GM21515 (cell line): ENCODE measurements around the gene WDR27.
A peak's percentile ranks its signal among the peaks of the same experiment; 100 is the strongest.
"Not testable (repeated sequence)": the region's sequence is repeated elsewhere in the genome, so short reads cannot be mapped to it uniquely, and the experiment has no call there.

Experiments used
- ATAC-seq: cut with Tn5 transposase; IDR thresholded peaks from one replicate; pipeline ENCODE4 v1.9.1; 2021; ENCODE audit not compliant: unreplicated experiment

WDR27 gene

DNA sequence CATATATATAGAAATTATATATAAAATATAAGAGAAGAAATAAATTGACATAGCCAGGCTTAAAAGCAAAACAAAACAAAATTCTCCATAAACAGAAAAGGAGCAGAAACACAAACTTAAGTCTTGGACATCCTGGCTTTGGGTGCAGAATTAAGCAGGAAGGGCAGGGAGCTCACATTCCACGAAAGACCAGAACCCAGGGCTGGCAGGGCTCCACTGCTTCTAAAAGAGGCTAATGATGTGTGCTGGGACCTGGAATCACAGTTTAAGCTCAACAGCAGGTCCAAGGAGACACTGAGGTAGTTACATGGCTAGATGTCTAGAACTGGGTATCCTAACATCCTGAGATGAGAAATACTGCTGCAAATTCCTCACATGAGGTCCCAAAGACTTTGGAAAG lies 210.3 kb downstream of the WDR27 start:
- no peak for ATAC-seq

DNA sequence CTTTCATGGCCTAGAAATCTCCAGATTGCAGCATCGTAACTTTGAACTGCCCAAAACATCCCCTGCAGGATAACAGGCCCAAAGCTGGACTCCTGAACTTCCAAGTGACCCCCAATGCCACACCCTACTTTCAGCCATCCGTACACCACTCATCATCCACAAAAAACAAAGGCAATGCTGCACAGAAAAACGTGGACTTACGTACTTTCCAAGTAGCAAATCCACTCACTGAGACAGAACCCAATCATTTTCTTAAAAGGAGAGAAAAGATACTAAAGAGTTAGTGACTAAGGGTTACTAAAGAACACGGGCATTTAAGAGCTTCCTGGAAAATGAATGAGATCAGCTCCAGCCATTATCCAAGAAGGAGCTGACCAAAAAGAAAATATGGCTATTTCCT lies 211.0 kb downstream of the WDR27 start:
- ATAC-seq, result no peak

DNA sequence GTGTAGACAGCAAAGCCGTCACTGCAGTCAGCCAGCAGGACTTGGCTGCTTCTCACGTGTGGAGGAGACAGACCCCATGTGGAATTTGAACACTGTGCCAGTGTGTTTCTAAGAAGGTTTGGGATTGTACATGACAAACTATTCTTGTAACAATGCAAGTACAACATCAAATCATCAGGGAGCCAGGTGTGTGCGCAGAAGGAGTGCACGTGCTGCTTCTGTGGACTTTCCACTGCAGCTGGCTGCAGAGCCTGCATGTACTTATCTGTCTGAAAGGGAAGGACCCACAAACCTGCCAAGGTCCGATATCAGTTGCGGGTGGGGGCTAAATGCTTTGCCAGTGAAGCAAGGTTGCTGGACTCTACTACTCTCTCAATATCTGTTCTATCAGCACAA lies 211.6 kb downstream of the WDR27 start:
- no peak for ATAC-seq

DNA sequence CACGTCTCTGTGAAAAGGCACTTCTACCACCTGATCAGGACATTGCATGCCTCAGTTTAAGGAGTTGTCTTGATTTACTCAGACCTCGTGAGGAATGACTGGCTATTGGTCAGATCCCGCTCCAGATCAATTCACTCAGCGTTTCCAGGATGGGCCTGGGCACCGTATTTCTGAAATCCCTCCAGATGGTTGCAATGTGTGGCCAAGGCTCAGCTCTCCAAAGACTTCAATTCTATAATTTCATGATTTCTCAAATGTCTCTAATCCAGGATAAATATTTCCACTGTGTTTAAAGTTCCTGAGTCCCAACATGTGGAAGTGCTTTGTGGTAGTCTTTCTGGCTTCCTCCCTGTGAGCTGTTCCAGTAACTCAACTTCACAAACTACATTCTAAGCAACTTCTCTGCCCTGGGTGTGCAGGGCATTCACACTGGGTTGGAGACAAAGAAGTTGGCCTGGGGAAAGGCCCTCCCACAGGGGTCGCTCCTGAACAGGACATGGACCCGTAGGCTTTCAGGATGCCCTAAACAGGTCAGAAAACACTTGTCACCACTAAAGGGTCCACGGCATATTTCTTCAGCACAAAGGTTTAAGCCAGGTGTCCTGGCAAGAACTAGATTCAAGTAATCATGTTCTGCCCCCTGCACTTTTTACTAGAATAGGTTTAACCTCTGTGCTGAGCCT lies 212.1 kb downstream of the WDR27 start:
- ATAC-seq, result no peak

DNA sequence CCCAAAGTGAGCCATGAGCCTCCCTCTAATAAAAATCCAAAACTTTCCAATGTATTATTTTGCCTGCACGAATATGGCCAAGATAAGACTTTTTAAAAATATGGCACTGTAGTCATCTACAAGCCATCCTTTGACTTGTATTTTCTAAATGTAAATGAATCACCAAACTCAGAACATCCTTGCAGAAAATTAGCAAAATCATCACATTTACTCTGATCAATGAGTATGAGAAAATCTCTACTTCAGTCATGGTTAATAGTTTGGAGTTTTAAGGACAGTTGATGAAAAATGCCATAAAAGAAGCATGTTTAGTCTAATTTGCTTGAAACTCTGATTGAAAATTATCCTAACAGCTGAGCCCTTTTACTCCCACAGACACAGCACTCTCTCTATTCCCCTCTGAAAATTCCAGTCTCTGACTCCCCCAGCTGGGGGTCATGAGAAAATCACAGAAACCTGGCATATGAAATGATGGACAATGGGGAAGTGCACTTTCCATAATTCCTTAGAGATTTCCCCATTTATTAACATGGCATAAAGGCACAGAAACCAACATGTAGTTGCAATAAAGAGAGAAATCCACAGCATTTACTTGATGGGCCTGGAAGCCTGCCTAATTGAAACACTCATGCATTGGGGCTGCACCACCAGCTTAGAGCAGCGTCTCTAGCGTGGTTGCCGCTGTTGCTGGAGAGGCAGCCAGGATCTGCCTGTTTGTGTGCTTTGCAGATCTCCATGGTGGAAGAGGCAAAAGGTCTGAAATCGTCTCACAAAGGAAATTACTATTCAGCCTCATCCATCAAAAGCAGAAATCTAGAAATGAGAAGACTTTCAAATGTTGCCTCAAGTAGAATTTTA lies 214.0 kb downstream of the WDR27 start:
- ATAC-seq, result no peak

DNA sequence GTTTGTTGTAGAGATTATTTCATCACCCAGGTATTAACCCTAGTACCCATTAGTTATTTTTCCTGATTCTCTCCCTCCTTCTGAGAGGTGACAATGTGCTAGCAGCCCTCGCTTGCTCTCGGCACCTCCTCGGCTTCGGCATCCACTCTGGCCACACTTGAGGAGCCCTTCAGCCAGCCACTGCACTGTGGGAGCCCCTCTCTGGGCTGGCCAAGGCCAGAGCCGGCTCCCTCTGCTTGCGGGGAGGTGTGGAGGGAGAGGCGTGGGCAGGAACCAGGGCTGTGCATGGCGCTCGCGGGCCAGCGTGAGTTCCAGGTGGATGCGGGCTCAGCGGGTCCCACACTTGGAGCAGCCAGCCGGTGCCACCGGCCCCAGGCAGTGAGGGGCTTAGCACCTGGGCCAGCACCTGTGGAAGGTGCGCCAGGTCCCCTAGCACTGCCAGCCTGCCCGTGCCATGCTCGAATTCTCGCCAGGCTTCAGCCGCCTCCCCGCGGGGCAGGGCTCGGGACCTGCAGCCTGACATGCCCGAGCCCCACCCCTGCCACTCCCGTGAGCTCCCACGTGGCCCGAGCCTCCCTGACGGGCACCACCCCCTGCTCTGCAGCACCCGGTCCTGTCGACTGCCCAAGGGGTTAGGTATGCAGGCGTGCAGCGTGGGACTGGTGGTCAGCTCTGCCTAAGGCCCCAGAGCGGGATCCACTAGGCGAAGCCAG lies 221.9 kb downstream of the WDR27 start:
- ATAC-seq, result no peak

DNA sequence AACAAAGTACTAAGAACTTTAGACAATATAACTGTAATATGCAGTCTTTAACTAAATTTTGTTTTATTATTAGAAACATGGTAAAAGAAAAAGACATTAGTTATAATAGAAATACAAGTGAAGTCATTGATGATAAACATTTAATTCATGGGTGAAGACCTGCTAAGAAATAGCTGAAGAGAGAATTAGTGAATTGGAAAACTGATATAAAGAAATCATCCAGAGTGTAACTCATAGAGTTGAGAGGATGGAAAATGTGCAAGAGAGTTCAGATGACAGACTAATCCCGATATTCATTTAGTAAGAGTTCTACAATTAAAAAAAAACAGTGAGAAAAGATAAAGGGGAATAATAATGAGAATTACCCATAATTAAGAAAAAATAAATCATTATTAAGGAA lies 227.5 kb downstream of the WDR27 start:
- ATAC-seq, result no peak

DNA sequence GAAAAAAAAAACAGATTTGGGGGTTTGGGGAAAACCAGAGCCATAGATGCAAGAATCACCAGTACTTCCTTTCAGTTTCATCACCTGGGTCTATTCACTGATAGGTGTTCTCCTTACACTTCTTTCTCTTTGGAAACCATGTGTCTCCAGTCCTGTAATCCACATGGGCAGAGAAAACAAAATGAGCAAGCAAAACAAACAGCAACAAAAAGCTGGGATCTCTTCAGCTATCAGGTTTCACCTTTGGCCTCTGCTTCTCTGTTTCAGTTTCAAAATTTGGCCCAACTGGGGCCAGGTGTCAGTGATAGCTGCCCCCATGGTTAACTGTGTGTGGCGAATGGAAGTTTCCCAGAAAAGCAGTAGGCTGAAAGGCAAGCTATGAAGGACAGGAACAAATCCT lies 228.2 kb downstream of the WDR27 start:
- ATAC-seq, result peak; percentile 74

DNA sequence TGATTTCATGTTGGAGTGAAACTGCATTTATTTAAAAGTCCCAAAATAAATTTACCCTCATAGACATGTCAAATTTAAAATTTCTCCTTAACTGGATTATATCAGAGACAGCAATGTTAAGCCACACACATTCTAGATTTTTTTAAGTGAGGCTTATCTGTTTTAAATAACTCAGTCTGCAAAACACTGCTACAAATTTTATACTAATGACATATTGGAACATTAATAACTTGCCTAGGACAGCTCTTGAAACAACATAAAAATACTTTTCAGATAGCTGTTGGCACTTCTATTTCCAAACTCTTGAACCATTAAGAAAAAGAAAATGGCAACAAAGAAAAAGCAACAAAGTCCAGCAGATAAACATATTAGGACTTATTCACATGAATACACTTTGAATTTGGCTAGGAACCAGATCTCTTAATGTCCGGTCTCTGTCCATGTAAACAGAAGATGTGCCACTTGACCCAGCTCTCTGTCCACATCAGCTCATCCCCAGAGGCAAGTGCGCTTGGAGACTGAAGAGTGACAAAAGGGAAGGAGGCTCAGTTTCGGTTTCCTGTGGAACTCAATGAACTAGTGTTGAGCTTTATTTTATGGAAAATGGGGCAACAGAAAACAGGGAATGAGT lies 228.9 kb downstream of the WDR27 start:
- no peak for ATAC-seq

DNA sequence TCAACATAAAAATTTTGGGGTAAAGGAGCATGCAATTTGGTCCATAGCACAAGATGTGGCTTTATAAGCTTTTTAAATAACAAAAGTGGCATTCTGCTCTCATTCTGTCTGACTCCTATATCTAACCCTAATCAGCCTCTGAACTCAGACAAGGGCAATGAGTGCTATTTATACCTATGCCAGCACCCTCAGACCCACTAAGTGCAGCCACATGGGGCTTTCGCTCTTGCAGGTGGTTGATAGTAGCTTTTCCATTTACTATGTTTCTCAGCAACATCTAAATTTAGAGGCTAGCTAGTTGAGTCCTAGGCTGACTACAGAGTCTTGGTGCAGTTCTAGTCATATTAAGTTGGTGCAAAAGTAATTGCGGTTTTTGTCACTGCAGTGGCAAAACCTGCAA lies 231.0 kb downstream of the WDR27 start:
- ATAC-seq, result no peak

DNA sequence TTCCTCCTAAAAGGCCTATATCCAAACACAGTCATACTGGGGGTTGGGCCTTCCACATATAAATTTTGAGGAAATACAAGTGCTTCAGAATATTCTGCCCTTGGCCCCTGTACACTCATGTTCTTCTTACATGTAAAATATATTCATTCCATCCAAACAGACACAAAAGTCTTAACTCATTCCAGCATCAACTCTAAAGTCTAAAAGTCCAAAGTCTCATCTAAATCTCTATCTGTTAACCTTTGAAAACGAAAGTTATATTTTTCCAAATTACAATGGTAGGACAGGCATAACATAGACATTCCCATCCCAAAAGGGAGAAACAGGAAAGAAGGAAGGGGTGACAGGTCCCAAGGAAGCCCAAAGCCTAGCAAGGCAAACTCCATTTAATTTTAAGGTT lies 232.8 kb downstream of the WDR27 start:
- ATAC-seq, result no peak

DNA sequence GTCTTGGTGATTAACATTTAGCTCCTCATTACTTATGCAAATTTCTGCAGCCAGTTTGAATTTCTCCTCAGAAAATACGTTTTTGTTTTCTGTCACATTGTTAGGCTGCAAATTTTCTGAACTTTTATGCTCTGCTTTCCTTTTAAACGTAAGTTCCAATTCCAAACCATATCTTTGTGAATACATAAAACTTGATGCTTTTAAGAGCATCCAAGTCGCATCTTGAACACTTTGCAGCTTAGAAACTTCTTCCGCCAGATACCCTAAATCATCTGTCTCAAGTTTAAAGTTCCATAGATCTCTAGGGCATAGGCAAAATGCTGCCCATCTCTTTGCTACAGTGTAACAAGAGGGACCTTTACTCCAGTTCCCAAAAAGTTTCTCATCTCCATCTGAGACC lies 234.1 kb downstream of the WDR27 start:
- ATAC-seq, result not testable (repeated sequence)

DNA sequence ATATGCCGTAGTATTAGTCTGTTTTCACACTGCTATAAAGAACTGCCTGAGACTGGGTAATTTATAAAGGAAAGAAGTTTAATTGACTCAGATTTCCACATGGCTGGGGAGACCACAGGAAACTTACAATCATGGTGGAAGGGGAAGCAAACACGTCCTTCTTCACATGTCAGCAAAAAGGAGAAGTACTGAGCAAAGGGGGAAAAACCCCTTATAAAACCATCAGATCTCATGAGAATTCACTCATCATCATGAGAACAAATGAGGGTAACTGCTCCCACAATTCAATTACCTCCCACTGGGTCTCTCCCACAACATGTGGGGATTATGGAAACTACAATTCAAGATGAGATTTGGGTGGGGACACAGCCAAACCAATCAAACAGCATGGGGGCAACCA lies 235.6 kb downstream of the WDR27 start:
- ATAC-seq, result not testable (repeated sequence)

DNA sequence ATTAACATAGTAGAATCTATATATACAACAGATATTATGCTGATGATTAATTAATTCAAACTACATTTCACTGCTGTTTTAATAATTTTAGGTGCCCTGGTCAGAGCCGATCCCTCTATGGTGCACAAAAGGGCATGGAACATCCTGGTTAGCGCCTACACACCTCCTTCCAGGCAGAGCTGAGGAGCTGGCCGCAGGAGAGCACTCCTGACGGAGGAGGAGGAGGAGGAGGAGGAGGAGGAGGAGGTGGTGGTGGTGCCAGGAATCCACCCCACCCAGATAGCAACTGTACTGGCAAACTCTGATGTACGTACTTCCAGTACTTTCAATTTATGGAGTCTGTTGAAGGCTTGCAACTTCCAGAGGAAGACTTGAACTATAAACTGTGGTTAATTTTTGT lies 244.1 kb downstream of the WDR27 start:
- no peak for ATAC-seq

DNA sequence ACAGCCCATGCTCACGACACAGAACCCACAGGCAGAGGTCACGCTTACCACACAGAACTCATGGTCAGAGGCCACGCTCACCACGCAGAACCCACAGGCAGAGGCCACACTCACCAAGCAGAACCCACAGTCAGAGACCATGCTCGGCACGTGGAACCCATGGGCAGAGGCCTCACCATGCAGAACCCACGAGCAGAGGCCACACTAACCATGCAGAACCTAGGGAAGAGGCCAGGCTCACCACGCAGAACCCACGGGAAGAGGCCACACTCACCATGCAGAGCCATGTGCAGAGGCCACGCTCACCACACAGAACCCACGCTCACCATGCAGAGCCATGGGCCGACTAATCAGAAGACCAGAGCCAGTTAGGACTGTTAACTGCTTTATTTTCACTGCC lies 245.0 kb downstream of the WDR27 start:
- ATAC-seq, result no peak

DNA sequence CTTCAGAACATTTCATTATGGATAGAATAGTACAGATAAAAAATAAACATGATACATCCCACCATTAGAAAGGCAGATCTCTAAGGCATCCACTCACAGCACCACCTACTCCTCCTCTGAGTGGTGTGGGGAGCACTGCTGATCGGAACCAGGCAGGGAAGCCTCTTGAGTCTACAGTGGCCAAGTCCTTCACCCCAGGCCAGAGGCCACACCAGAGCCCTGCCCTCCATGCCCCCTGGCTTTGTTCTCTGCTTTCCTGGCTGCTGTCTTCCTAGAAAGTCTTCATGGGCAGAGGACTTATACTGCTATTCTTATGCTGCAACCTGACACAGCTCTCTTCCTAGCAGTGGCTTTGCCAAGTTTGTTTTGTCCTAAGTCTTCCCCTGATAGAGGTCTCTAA lies 246.4 kb downstream of the WDR27 start:
- ATAC-seq, result no peak

DNA sequence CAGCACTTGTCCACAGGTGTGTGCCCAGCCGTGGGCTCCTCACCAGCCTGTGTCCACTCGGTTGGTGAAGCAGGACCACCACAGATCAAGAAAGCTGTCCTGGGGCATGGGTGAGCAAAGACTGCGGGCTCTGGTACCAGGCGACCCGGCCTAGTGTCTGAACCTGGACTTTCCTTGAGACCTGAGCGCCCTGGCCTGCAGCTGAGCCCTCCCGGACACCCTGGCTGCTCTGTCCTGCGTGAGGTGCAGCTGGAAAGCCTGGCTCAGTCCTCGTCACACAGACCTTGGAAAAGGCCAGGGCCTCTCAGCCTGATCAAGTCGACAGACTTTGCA lies 247.0 kb downstream of the WDR27 start:
- no peak for ATAC-seq

DNA sequence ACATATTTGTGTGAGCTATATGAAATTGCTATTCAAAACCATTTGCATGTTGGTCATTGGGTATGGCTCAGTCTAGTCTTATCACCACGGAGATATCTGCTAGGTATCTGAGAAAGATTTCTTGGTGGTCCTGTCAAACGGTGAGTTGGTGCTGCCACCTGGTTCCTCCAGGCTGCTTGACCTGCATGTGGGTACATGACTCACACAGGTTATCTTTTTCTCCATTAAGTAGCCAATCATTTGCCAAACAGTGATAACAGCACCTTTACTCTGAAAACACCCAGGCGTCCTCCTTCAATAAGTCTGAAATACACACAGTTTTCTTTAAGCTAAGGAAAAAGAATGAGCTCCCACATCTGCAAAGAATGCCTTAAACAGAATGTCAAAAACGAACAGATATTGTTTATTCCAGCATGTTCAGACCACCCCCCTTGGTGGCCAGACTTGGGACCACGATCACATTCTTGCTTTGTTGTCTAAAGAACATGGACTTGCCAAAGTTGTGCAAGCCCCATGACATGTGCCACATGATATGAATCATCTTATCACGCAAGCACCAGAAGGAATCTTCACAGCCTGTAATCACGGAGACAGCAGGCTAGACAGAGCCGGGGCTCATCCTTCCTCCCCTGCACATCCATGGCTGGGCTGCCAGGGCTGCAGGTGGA lies 247.5 kb downstream of the WDR27 start:
- ATAC-seq, result no peak

DNA sequence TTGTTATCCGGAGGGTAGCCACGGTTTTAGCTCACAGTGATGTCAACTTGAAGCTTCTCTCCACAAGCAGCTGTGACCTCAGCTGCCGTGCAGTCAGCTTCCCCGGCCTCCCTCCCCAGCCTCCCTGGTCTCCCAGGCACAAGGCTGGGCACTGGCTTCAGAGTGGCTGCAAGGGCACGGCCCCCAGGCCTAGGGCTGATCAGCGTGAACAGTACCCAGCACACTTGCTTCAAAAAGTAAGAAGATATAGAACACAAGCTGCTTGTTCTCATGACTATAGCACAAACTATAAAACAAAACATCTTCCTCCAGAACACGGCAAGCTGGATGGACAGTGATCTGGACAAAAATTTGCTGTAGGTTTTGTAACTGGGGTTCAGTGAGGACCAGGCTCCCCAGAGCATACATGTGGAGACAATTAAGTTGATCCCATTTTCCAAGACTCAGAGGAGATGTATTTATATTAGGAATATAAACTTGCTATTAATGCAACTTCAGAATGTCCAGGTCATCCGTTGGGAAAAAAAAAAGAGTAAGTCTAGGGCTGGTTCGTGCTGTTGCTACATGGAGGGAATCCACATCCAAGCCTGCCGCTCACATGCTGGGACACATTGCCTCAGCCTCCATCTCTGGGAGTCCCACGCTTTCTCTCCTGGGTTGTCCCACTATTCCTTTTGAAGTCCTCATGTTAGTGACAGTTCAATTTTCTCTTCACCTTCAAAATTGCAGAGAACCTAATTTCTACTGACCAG lies 248.8 kb downstream of the WDR27 start:
- ATAC-seq, result no peak

DNA sequence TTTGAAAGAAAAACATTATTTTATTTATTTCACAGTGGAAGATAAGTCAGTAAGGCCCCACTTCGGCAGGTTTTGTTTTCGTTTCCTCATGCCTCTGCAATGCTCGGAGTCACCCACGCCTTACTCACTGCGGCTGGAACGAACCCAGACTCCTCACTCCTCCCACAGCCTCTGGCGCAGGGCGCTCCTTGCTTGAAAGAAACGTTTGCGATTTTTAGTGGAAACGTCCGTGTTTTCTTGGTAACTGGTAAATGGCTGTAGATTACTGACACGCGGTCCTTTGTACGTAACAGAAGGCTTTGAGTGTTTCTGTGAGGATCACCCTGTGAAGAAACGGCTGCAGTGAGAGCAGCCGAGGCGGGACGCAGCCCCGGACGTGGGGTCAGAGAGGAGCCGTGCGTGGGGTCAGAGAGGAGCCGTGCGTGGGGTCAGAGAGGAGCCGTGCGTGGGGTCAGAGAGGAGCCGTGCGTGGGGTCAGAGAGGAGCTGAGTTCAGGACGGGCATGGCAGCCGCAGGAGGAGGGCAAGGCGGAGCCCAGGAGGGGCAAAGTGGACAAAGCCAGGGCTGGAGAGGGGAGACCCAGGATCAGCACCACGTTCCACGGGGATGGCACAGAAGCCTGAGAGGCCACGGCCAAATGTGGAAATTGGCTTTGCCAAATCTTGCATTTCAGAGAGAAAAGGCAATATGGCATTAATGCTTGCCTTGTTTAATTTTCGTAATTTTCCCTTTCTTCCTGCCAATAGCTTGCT lies 249.5 kb downstream of the WDR27 start:
- no peak for ATAC-seq
